Activated CD4-positive, alpha-beta T cell treated with anti-CD3 and anti-CD28 coated beads, Interleukin-2, Interleukin-4, amounts not matched to agents 100 ng/mL and 50 ng/mL, durations not matched to agents 16 hours and 8 hours (primary cell): ENCODE data around the gene UACA.
A peak's percentile ranks its signal among the peaks of the same experiment; 100 is the strongest.
"Not testable (repeated sequence)": the region's sequence is repeated elsewhere in the genome, so short reads cannot be mapped to it uniquely, and the experiment has no call there.

Experiments used
- DNase-seq: peaks from one replicate; pipeline ENCODE4 v3.0.0-alpha.2; 2020; ENCODE audit warnings: low spot score

Gene UACA, protein sequence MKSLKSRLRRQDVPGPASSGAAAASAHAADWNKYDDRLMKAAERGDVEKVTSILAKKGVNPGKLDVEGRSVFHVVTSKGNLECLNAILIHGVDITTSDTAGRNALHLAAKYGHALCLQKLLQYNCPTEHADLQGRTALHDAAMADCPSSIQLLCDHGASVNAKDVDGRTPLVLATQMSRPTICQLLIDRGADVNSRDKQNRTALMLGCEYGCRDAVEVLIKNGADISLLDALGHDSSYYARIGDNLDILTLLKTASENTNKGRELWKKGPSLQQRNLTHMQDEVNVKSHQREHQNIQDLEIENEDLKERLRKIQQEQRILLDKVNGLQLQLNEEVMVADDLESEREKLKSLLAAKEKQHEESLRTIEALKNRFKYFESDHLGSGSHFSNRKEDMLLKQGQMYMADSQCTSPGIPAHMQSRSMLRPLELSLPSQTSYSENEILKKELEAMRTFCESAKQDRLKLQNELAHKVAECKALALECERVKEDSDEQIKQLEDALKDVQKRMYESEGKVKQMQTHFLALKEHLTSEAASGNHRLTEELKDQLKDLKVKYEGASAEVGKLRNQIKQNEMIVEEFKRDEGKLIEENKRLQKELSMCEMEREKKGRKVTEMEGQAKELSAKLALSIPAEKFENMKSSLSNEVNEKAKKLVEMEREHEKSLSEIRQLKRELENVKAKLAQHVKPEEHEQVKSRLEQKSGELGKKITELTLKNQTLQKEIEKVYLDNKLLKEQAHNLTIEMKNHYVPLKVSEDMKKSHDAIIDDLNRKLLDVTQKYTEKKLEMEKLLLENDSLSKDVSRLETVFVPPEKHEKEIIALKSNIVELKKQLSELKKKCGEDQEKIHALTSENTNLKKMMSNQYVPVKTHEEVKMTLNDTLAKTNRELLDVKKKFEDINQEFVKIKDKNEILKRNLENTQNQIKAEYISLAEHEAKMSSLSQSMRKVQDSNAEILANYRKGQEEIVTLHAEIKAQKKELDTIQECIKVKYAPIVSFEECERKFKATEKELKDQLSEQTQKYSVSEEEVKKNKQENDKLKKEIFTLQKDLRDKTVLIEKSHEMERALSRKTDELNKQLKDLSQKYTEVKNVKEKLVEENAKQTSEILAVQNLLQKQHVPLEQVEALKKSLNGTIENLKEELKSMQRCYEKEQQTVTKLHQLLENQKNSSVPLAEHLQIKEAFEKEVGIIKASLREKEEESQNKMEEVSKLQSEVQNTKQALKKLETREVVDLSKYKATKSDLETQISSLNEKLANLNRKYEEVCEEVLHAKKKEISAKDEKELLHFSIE (N-terminal part only)

DNA sequence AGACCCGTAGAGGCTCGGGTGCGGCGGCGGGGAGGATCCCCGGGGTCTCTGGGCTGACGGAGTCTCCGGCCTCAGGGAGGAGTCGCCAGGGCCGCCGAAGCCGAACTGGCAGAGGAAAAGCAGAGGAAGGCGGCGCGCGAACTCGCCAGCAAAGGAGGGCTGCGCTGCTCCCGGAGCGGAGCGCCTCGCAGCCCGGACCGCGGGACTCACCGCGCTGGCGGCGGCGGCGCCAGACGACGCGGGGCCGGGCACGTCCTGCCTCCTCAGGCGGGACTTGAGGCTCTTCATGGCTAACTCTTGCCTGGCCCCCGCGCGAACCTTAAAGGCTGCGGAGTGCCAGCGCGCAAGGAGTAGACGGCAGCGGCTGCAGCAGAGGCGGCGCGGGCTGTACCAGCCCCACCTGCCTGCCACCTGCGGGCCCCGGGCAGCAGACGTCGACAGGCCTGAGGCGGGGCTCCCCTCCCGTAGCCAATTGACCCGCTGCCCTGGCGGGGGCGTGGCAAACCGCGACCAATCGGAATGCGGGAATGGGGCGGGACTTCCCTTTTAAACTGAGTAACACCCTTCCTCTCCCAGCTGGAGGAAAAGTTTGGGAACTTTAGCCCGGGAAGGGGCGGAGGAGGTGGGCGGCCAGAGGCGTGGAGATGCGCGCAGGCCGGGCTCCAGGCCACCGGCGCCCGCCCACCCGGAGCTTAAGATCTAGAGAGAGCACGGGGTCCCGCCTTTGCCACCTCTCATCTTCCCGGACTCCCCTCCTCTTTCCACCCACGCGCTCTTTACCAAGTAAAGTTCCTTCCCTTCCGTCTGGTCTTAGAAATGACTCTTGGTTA lies at the start of gene UACA:
Gene UACA (minus strand): TSS at position 439 of the 830 bp plus-strand sequence. CDS start 151 bp downstream, at position 288.
- DNase-seq = peak; percentile 78

DNA sequence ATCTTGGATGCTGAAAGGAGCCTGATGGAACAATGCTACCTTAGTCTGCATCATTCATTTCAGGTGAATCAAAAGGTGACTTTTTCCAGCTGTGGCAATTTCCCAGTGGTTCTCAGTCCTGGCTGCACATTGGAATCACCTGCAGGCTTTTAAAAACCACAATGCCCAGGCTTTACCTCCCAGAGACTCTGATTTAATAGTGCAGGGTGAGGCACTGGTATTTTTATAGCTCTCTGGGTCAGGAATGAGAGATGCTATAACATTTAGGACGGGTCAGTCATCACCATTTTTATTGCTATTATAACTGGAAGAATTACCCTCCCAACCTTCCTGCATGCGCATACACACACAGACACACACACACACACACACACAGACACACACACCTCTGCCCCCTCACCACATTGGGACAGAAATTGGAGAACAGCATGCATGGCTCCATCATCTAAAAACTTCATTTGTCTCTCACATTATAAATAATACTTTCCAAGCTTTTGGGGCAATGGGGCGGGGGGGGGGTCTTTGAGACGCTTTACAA lies 49.5 kb upstream of the UACA start:
- no peak for DNase-seq

DNA sequence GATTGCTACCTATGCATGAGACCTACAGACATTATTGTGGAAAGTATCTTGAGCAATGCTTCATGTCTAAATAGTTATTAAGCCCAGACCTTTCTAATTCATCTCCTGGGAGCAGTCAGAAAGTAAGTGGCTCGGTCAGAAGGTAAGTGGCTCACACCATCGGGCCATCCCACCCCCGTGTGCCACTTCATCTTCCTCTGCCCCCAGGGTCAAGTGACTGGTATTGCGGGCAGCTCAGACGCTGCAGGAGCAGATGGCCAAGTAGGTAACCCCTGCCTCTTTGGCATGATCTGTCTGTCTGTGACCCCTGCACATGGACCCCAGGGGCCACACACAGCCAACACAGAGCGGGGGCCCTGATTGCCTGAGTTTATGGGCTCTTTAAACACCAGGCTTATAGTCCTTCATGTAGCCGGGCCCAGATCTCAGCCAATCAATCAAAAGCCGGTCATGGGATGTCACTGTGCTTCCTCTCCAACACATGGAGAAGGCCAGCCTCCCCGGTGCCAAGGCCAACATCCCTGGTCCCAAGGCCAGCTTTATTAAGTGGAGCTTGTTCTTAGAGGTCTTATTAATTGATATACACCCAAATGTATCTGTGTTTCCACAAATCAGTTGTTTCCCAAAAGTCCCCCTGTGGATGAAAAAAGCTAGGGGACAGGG lies 47.7 kb upstream of the UACA start:
- no peak for DNase-seq

DNA sequence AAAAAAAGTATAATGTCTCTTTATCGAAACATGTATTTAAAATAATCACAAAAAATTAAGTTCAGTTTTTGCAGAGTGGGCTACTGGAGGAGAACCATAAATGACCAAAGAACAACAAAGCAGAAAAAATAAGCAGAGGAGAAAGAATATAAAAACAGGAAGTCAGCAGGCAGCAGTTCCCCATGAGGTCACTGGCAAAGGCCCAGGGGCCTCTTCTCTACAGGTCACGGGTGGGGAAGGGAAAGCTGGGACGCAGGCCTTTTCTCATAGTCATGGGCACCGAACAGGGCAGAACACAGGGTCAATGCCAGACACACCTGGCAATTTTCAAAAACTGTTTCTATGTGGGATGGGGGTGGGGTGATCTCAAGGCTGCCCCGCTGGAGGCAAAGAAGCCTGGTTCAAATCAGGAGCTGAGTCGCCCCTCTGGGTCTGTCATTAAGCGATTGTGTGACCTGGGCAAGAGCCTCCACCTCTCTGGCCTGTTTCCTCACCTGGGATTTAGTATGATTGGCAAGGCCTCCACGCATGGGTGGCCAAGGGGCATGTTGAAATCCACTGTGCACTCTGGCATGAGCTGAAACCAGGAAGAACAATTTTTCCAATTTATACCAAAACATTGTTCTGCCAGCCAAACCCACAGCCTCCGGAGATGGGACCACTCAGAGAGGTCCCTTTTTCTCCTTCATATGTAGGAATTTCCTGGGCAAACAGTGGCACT lies 43.8 kb upstream of the UACA start:
- DNase-seq = no peak

DNA sequence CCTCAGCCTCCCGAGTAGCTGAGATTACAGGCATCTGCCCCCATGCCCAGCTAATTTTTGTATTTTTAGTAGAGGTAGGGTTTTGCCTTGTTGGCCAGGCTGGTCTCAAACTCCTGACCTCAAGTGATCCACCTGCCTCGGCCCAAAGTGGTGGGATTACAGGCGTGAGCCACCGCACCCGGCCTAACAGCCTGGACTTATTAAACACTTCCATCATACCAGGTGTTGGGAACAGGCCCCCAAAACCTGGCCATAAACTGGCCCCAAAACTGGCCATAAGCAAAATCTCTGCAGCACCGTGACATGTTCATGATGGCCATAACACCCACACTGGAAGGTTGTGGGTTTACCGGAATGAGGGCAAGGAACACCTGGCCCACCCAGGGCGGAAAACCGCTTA lies 41.0 kb upstream of the UACA start:
- not testable (repeated sequence) for DNase-seq

DNA sequence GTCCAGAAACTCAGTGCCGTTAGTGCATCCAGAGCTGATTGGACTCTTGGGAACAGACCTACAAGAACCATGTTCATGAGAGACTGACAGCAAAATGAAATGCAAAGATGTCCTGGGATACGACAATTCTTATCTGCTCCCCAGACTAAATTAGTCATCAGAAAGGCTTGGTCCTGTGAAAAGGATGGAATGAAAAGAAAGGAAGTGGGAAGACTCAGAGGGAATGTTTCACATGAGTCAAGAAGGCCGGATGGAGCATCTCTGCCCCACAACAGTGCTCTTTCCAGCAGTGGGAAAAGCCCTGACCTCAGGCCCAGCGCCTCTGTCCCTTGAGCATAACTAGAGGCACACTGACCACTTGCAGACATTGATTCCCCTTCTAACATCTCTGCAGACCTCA lies 39.3 kb upstream of the UACA start:
- DNase-seq = no peak

DNA sequence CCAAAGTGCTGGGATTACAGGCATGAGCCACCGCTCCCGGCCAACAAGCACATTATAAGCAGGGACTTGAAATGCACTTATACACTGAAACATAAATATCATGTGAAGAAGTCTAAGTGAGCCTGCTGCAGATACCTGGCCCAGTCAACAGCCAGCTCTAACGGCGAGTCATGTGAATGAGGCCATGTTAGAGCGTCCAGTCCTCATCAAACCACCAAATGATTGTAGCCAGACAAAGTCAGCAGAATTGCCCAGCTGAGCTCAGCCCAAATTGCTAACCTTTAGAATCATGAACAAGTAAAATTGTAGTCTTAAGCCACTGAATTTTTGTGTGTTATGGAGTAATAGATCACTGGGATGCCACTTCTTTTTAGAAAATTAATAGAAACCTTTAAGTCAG lies 37.8 kb upstream of the UACA start:
- no peak for DNase-seq

DNA sequence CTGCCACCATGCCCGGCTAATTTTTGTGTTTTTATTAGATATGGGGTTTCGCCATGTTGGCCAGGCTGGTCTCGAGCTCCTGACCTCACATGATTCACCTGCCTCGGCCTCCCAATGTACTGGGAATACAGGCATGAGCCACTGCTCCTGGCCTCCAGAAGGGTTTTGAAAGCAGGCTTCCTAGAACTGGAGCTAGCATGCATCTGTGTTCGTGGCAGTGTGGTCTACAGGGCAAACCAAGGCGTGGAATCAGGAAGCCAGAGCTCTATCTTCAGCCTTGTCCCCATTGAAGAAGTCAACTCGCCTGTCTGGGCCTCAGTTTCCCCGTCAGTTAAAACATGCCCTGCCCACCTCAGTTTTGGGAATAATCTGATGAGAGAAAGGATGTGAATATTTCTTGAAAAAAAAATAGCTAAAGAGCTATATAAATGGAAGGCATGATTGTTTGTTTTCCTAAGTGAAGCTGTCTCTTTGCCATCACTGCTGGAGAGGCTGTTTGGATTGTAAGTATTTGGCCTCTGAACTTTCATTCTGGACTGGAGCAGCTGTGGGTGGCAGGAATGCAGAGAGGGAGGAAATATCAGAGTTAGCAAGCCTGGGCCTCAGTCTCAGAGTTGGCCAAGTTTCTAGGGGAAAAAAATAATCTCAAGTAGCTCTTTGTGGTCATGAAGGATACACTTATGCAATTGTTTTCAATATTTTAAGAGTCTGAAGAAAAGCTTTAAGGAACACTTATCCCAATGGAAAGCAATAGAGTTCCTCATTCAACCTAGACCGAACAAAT lies 36.5 kb upstream of the UACA start:
- DNase-seq = no peak

DNA sequence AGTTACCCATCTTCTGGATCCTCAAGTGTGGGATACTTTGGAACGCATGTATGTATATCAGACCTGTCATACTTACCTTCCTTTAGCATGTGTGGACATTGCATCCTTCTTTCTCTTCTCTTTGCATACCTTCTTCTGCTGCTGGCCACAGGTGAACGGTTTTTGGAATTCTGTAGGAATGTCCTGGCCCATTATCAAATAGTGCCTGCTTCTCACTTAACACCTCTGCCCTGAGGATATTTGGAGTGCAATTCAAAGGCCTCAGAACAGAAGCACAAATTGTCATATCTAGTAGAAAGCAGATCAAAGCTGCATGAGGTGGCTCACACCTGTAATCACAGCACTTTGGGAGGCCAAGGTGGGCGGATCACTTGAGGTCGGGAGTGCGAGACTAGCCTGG lies 34.1 kb upstream of the UACA start:
- no peak for DNase-seq

DNA sequence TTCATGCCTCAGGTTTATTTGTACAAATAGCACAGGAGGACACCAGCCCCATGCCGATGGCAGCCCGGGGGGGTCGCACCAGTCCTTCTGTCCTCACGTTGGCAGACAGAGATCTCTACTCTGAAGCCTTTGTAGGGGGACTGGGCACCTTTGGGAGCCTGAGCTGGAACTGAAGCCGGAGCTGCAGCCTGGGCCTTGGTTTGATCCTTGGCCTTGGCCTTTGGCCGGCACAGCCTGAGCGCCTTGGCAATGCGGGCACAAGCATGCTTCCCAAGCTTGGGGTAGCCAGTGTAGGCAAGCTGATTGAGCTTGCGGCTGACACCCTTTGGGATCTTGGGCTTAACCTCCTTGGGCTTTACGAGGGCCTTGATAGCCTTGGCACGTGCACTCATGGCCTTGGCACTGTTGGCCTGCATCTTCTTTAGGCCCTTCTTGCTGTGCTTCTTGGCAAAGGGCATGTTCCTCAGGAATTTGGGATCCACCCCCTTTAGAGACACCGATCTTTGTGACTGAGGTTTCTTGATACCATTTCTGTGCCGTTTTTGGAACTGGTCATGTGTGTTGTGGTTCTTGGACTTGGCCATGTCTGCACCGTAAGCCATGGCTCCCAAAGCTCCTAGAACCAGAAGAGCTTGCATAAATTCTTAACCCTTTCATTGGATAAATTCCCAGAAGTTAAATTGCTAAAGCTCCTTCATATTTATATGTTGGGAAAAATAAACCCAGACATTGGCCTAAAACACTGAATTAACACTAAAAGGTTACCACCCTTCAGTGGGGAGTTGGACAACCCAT lies 33.4 kb upstream of the UACA start:
- no peak for DNase-seq

DNA sequence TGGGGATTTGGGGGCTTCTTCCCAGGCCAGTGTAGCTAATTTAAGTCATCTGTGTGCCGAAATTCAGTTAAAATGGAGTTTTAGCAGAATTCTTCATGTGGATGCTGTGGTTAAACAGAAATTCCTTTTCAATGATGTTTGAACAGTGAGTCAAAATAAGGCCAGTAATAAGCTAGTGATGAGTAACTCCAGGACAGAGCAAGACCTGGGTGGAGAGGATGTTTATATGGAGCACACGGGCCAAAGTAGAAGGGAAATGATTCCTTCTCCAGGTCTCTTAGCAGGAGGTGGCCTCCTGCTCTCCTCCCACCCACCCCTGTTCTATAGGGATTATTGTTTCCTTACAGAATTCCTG lies 31.9 kb upstream of the UACA start:
- no peak for DNase-seq

DNA sequence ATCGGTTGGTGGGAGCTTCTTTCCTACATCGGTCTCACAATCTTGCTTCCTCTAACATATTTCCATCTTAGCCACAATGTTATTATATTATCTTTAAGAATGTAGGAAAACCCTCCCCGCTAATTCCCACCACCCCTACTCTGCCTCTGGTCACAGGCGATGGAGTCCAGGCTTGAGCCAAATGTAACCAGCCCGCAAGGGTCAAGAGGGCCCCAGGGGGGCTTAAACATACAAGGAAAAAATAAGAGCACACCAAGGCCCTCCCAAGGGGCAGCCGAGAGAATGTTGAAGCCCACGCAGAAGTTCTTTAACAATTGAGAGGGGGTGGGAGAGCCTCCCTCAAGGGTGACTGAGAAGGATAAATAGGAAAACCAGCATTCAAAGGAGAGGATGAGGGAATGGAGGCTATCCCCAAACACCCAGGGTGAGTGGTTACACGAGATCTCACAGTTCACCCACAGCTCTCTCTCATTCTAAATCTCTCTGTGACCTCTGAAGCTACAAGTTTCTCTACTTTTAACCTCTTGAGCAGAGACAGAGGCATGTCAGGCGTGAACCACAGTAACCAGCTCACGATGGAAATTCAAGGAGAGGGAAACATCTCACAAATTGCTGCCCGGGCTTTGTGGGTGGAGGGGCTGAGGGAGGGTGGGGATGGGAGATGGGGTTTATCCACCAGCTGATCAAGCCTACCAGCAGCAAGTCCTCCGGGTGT lies 31.4 kb upstream of the UACA start:
- DNase-seq = no peak

DNA sequence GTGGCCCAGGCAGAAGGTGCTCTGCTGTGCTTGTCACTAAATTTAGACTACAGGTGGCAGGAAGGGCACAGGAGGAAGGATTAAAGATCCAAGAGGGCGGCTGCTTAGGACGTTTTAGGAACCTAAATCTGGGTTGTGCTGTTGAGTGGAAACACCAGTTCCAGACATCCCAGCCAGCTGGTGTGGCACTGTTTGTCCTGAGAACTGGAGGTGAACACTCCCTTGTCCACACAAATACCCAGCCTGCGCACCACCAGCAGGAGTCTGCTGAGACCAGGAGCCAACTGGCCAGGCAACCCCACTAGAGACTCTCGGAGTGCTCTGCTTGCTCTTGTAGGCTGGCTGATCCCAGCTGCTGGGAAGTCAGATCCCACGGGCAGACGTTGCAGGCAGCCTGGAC lies 30.3 kb upstream of the UACA start:
- no peak for DNase-seq

DNA sequence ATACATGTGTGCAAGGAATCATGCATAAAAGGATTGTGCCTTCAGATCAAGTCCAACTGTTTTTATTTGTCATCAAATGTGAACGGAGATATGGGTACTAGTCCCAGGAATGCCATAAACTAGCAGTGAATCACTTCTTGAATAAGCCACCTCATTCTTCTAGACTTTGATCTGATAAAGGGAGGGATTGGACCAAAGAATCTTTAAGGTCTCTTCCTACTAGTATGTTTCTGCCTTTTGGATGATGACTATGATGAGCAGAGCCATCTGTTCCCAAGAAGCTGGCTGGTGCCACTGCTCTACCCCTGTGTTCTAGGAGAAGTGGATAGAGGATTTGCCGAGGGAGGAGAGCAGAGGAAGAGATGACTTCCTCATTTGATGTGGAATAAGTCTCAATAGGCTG lies 28.8 kb upstream of the UACA start:
- DNase-seq = no peak

DNA sequence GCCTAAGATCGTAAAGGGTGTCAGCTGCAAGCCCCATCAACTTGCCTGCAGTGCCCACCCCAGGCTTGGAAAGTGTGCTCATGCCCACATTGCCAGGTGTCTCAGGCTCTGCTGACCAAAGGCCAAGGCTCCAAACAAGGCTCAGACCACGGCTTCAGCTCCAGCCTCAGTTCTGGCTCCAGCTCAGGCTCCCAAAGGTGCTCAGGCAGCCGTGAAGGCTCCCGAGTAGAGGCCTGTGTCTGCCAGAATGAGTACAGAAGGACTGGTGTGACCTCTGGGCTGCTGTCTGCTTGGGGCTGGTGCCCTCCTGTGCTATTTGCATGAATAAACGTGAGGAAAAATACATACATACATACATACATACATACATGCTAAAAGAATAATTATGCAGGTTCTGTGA lies 27.9 kb upstream of the UACA start:
- no peak for DNase-seq

DNA sequence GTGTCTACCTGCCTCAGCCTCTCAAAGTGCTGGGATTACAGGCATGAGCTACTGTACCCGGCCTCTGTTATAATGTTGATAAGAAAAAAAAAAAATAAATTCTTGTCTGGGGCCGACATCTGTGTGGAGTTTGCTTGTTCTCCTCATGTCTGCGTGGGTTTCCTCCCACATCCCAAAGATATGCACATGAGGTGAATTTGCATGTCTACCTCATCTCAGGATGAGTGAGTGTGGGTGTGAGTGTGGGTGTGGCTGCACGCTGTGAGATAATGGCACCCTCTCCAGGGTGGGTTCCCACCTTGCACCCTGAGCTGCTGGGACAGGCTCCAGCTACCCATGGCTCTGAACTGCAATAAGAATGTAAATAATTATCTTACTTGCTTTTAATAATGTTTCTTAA lies 25.9 kb upstream of the UACA start:
- no peak for DNase-seq

DNA sequence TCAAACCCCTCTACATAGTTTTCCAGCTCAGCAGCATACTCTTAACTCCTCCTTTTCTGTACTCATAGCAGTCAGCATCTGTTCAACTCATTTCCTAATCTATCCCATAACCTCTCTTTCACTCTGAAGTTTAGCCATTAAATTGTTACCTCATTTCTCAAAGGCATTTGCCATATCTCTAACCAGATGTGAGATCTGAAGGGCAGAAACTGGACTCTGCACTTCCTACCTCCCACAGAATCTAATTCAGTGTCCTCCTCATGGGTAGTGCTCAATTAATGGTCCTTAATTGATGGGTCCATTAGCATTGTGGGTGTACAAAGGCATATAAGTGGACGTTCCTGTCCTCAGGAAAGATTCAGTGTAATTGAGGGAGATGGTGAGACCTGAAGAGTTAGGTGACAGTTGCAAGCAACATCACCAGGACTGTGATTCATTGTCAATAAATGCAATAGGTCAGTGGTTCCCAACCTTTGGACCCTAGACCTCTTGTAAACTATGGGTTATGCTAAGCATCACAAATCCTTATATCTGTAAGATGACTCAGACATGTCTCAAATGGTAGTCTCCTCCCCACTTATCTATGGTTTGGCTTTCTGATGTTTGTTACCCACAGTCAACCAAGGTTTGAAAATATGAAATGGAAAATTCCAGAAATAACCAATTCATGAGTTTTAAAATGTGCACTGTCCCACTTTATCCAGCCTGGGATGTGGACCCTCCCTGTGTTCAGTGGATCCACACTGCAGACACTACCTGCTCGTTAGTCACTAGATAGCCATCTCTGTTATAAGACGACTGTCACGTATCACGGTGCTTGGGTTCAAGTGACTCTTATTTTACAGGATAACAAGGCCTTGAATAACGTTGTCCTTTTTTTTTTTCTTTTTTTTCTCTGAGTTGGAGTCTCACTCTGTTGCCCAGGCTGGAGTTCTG lies 25.0 kb upstream of the UACA start:
- DNase-seq = no peak
